GM21515 (cell line): ENCODE results near the gene C5AR1.
"Not testable (repeated sequence)": the region's sequence is repeated elsewhere in the genome, so short reads cannot be mapped to it uniquely, and the experiment has no call there.

Experiments
- ATAC-seq: cut with Tn5 transposase; IDR thresholded peaks from one replicate; pipeline ENCODE4 v1.9.1; 2021; ENCODE audit not compliant: unreplicated experiment

The C5AR1 gene

GRCh38 chr19:47358936-47359335 is 49.3 kb downstream of the C5AR1 start:
- ATAC-seq: no peak

GRCh38 chr19:47362321-47362720 is 52.7 kb downstream of the C5AR1 start:
- ATAC-seq: no peak

- ATAC-seq: no peak
Observed at GRCh38 chr19:47363758-47364531, 54.3 kb downstream of the C5AR1 start.

GRCh38 chr19:47365455-47365854 is 55.8 kb downstream of the C5AR1 start:
- ATAC-seq: not testable (repeated sequence)

- no peak for ATAC-seq
Observed at GRCh38 chr19:47370045-47370611, 60.5 kb downstream of the C5AR1 start.

- ATAC-seq: no peak
Observed at GRCh38 chr19:47371261-47371660, 61.6 kb downstream of the C5AR1 start.
